Activated effector memory CD4-positive, alpha-beta T cell treated with anti-CD3 and anti-CD28 coated beads, Interleukin-2, amount 50 U/mL, for 16 hours (primary cell): ENCODE data around the gene APLF.
"Not testable (repeated sequence)": the region's sequence is repeated elsewhere in the genome, so short reads cannot be mapped to it uniquely, and the experiment has no call there.

Experiments used
- DNase-seq: peaks from one replicate; pipeline ENCODE4 v3.0.0-alpha.2; 2020

Gene APLF

DNA sequence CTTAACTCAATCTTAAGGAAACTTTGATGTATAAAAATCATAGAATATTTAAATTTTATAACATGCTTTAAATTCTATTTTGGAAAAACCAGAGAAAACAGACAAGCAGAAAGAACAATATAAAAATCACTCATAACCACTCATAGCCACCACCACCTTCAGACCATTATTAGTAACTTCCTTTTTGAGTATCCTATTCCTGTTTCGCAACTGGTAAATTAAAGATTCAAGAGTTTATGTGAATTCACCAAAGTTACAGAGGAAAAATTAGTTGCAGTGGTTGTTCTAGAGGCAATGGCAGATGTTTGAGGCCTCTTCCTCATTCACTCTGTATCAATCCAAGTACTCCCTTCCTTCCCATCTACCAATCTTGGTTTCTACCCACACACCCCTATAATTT is 126.7 kb downstream of the APLF start:
- no peak for DNase-seq

DNA sequence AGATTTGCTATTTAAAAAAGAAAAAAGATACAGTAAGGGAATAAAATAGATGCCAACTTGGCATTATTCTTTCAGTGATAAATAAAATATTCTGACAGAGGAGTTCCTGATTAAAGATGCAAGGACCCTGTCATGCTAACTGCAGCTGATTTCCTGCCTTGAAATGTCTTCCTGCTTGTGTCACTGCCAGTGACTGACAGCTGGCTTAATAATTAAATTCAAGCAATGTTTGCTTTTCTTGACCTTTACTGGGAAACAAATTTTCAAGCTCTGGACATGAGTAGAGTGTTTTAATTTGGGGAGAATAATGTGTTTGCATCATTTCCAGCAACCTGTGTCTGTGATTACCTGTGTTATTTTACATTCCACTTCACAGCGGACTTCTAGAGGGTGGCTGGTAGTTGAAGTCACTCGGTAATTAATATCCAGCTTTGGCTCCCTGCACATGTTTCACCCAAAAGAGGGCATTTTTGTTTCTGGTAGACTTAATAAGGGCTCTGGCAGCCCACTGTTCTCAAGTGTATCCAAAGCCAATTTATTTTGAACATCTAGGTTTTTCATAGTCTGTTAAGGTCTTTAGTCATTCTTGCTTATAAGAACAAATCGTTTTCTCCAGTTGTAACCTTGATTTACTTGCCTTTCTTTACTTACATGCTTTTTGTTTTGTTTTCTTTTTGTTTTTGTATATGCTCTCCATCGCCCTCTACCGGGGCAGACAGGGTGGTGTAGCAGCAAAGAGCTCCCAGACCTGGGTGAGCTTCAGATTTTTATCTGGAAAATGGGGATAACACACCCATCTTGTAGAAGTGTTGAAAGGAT is 127.5 kb downstream of the APLF start:
- peak; percentile 82 for DNase-seq

GRCh38 chr2:68595493-68595785 is 128.1 kb downstream of the APLF start:
- DNase-seq, result not testable (repeated sequence)

DNA sequence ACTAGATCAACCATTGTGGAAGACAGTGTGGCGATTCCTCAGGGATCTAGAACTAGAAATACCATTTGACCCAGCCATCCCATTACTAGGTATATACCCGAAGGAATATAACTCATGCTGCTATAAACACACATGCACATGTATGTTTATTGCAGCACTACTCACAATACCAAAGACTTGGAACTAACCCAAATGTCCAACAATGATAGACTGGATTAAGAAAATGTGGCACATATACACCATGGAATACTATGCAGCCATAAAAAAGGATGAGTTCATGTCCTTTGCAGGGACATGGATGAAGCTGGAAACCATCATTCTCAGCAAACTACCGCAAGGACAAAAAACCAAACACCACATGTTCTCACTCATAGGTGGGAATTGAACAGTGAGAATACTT is 133.1 kb downstream of the APLF start:
- DNase-seq, result not testable (repeated sequence)

DNA sequence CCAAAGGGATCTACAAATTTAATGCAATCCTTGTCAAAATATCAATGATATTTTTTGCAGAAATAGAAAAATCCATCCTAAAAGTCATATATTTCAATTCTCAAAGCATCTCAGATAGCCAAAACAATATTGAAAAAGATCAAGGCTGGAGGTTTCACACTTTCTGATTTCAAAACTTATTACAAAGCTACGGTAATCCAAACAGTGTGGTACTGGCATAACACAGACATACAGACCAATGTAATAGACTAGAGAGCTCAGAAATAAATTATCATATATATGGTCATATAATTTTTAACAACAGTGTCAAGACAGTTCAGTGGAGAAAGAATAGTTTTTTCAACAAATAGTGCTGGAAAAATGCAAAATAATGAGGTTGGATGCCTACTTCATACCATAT is 135.7 kb downstream of the APLF start:
- no peak for DNase-seq

GRCh38 chr2:68604077-68604476 is 136.7 kb downstream of the APLF start:
- no peak for DNase-seq

DNA sequence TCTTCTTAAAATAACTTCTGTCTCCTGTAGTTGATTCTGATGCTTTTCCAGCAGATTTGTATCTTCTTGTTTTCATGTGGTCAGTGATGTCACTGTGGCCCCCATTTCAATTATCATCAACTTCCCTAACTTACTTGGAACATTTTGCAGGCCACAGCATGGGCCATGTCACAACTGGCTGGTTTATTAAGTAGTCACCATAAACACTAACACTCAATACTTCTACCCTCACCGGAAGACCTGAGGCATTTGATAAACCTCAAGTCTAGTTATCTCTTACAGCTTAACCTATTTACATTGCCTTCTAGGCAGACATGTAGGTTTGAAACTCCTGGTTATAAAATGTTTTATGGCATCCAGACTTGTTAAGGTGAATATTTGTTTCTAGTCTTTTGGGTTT is 138.6 kb downstream of the APLF start:
- no peak for DNase-seq

DNA sequence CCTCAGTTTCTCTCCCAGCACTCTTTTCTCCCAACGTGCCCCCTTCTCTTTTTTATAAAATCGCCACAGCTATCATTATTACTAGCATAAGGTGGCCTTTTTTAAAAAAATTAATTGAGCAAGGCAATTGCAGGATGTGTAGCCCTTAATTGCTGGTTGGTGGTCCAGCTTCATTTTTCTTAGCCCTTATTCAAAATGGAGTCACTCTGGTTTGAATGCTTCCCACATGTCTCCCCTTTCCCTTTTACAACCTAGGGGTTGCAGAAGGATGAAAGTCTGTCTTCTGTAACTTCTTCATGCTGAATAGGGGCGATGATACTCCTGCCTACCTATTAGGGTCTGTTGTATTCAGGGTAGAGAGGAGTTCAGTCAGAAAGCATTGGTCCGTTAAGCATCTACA is 139.4 kb downstream of the APLF start:
- no peak for DNase-seq

- no peak for DNase-seq
Observed at GRCh38 chr2:68607837-68608236, 140.5 kb downstream of the APLF start.

DNA sequence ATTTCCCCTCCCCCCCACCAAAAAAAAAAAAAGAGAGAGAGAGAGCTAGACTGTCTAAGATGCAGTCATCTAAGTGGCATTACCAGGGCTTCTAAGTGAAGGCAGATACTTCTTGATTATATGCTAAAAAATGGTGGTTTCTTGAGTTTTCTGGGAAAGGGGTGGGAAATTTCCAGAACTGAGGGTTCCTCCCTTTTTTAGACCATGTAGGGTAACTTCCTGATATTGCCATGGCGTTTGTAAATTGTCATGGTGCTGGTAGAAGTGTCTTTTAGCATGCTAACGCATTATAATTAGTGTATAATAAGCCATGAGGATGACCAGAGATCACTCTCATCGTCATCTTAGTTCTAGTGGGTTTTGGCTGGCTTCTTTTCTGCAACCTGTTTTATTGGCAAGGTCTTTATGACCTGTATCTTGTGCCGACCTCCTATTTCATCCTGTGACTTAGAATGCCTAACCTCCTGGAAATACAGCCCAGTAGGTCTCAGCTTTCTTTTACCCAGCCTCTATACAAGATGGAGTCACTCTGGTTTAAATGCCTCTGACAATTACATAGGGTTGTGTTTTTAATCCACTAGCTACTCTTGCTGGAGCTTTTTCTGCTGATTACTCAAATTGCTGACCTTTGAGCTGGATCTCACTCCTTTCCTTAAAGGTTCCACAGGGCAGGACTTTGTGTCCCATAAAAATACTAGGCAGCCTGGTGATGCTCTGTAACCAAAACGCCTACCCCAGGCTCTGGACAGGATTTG is 145.6 kb downstream of the APLF start:
- no peak for DNase-seq

DNA sequence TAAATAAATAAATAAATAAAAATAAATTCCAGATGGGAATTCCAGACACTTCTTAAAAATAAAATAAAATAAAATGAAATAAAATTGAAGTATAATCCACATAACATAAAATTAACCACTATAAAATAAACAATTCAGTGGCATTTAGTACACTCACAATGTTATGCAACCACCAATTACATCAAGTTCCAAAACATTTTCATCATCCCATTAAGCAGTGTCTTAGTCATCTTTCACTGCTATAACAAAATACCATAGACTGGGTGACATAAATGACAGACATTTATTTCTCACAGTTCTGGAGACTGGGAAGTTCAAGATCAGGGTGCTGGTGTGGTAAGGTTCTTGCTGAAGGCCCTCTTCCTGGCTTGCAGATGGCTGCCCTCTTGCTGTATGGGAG is 153.4 kb downstream of the APLF start:
- DNase-seq, result no peak

- DNase-seq, result no peak
Observed at GRCh38 chr2:68623820-68624219, 156.4 kb downstream of the APLF start.

DNA sequence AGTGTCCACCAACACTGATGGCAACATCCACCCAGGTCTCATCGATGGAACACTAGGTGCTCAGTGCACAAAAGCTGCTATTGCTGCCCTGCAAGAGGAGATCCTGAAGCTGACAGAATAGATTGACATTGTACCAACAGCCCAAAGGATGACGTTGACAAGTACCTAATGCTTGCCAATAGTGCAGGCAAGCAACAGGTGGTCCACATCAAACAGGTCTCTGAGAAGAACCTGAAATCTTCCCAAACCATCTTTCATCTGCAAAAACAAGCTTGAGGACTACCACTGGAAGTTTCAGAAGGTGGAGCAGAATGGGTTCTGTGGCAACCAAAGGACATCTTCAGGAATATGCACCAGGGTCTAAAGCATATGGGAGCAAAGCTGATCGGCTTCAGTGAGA is 160.2 kb downstream of the APLF start:
- no peak for DNase-seq
